ENCODE results near the gene L1CAM.
A peak's percentile ranks its signal among the peaks of the same experiment; 100 is the strongest.

Gene L1CAM

DNA sequence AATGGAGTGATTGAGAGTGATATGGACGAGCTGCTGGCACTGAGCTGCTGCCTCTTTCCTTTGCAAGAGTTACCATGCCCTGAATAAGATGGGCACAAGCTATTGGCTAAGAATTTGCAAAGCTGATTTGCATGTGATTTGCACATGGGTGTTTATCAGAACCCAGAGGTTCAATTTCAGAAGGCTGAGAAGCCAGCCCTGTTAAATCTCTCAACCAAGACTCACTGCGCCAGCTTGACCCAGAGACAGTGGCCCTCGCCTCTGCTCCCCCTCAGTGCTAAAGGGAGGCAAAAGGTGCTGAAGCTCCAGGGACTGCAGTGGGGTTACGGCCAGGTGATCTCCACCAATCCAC is 39.4 kb upstream of the L1CAM start:
- peak; percentile 42 for DNase-seq (ENCODE audit: low spot score)

DNA sequence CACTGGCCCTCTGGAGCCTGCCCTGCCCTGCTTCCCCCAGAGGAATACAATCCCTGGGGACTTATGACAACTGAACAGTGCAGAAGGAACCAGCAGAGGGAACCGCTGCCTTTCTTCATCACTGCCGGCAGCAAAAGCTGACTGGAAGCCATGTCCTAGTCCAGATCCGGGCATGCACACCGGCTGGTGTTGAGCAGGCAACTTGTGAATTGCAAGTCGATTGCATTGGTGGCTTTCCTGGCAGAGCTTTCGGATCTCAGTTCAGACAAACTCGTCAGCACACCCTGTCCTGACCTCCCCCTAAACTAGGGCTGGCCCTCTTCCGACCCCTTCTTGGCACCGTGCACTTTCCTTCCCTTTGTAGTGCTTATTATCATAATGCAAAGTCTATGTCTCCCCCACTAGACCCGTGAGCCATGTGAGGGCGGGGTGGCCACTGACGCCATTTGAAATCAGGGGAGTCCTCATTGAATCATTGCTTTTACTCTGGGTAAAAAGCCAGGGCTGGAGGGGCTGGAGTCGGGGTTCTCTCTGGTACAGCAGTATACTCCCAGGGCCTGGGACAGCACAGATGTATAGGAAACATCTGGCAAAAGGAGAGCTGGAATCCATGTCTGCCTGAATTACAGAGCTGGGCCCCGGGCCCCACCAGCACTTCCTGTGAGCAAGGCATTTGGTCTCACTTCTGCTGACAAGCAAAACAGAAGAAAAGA is 38.3 kb upstream of the L1CAM start:
- no peak for DNase-seq (ENCODE audit: low spot score)

DNA sequence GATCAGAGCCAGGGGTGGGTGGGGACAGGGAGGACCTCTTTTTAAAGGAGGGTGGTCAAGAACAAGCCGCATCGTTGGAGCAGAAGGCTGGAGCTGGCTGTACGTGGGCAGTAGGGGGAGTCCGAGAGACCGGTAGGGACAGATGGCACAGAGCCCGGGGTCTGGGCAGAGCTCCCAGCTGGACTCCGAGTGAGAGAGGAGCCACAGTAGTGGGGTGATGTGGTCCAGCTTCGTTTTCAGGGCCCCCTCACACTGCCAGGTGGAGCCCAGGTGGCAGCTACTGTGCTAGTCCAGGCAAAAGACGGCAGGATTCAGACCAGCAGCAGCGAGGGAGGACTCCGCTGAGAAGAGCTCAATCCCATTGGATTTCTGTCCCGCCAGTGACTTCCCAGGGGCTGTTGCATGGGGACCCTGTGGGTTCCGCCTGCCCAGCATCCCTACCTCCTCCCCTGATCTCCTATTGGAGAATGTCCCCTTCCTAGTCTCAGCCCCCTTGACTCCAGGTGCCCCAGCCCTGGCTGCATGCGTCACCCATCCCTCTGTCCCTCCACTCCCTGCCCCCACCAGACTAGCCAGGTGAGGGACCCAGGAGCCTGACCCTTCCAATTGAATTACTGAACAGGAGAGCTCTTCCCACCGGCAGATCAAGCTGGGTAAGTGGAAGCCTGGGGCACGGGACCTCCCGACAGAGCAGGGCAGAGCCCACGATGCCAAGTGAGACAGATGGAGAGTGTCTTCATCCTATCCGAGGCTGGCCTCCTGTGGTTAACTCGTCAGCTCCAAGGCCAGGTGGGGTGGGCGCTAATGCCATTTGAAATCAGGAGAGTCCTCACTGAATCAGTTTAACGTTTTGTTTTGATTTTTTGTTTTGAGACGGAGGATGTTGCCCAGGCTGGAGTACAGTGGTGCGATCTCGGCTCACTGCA is 37.2 kb upstream of the L1CAM start:
- no peak for DNase-seq (ENCODE audit: low spot score)

DNA sequence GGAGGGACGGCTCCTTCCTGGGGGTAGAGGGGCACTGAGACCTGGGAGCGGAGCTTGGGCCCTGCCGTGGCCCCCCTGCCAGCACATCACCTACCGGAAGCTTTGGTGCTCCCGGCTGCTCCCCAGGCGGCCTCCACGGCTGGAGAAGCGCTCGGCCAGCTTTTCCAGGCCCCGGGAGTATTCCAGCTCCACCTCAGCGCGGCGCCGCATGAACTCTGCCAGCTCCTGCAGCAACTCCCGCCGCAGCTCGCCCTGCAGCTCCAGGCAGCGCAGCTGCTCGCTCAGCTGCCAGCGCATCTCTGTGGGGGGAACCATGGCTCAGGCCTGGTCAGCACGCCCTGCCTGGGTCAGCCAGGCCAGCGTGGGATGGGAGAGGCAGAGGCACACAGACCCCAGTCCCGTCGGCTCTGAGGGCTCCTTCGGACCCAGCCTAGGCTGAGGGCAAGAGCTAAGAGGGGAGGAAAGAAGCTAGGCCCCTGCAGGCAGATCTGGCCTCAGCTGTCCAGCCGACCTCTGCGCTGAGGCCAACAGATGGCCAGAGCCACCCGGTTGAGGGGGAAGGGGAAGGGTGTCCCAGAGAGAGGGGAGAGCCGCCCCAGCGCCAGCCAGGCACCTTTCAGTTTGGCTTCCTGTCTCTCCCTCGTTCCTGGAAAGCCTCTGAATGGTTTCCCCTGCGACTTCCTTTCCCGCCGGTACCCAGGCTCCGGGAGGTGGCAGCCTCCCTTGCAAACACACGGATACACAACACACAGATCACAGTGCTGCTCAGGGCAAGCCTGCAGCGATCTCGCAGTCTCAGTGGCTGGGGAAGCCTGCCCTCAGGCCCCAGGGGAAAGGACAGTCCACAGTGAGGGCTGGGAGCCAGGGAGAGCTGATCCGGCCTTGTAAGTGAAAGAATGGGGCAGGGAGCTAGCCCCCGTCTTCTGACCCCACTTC is 35.8 kb upstream of the L1CAM start:
- no peak for DNase-seq (ENCODE audit: low spot score)

DNA sequence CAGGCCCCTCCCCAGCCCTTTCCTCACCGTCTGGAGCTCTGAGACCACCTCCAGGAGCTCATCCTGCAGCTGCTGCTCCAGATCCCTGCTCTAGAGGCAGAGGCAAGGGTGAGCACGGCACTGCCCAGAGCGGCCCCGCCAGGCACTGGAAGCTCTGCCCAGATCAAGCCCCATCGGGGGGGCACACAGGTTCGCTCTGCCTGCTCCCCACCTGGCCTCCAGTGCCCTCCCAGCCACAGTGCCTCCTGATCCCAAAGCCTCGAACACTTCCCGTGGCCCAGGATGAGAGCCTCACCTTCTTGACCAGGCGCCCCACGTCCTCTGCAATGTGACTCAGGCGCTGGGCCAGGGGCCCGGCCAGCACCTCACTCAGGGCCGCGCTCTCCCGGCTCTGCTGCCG is 35.1 kb upstream of the L1CAM start:
- DNase-seq (ENCODE audit: low spot score), result no peak

DNA sequence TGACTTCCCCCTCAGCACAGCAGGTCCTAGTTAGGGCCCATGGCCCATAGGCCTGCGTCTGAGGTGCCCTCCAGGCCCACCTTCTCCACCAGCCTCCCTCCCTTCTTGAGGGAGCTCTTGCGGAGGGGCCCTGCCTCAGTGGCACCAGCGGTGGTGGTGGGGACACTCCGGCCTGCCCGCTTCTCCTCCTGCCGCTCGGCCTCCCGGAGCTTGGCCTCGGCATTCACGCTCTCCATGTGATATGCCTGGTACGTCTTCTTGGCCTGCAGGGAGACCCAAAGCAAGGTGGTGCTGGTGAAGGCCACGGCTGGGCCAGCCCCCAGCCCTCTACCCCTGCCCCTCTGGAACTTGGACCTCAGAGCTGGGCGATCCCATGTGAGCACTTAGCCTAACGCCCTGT is 34.6 kb upstream of the L1CAM start:
- no peak for DNase-seq (ENCODE audit: low spot score)

DNA sequence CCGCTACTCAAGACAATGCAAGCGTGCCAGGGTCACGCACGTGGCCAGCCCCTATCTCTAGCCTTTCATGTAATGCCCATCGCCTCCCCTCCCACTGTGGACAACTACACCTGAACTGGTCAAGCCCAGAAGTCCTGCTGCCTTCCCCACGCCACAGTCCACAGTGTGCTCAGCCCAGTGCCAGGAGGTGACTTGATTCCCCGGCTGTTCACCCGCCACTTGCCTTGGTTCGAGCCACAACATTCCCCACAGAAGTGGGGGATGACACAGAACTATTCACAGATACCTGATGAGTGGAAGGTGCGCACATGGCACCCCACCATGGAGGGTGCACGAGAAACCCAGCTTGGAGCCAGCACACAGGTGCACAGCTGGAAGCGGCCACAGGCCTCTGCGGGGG is 33.3 kb upstream of the L1CAM start:
- no peak for DNase-seq (ENCODE audit: low spot score)

DNA sequence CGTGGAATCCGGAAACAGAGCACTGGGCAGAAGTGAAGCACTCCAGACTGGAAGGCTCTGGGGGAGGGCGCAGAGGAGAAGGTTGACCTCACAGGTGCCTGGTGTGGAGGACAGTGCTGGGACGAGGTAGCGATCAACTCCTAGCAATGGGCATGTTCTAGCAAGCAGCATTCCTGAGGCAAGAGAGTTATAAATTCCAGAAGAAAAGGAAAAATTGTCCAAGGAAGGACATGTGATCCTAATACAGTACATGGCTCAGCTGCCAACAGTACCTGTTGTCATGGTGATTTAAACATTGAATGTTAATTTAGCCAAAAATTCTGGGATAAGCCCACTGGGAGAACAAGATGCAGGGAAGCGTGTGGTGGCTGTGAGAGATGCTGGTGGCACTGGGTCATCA is 31.9 kb upstream of the L1CAM start:
- no peak for DNase-seq (ENCODE audit: low spot score)

DNA sequence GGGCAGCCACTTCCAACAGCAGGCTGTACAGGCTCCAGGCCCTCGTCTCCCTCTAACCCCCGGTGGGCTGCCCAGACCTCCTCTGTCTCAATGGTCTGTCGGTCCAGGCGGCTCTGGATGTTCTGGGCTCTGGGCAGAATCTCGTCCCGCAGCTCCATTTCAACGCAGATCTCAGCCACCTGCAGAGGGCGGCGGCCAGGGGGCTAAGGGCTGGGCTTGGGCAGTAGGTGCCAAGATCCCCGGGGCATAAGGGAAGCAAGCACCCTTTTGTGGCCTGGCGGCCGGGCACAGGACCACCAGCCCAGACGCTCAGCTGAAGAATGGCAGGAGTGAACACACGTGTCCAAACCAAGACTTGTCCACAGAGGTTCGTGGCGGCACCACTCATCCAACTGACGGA is 27.7 kb upstream of the L1CAM start:
- DNase-seq (ENCODE audit: low spot score), result no peak

DNA sequence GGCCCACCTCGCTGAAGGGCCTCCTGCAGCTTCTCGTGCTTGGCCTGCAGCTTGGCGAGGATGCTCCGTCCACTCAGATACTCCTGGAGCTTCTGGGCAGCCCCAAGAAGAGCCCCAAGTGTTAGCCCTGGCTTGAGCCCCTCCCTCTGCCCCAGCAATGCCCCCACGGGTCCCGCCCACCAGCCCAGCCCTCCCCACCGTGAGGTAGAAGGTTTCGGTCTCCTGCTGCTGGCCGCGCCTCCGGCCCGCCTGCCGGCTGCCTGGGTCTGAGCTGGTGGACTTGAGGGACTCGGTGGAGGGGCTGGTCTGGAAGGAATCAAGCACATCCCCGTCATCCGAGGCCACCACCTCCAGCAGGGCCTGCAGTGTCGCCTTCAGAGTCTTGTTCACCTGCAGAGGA is 27.2 kb upstream of the L1CAM start:
- DNase-seq (ENCODE audit: low spot score), result no peak

DNA sequence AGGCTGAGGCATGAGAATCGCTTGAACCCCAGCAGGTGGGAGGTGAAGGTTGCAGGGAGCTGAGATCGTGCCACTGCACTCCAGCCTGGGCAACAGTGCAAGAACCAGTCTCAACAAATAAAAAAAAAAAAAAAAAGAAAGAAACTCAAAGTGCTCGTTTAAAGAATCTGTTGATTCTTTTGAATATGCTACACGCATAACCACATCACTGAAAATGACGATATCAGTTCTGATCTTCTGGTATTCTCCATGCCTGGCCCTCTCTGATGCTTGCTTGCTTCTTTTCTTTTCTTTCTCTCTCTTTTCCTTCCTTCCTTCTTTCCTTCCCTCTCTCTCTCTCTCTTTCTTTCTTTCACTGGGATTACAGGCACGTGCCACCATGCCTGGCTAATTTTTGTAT is 25.8 kb upstream of the L1CAM start:
- no peak for DNase-seq (ENCODE audit: low spot score)

DNA sequence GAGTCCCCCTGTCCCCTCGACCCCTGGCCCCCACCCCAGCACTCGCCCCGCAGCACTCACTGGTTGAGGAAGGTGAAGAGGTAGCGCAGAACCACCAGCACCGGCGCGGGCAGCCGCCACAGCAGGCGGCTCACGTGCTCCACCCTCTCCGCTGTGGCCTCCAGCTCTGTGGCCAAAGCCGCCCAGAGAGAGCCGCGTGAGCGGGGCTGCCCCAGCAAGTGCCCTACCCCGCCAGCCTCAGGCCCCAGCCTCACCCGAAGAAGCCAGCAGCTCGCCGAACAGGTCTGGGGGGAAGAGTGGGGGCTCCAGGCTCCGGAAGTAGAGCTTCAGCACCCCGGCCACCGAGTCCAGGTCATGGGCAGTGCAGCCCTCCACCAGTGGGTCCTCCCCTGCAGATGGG is 24.5 kb upstream of the L1CAM start:
- DNase-seq (ENCODE audit: low spot score), result no peak

DNA sequence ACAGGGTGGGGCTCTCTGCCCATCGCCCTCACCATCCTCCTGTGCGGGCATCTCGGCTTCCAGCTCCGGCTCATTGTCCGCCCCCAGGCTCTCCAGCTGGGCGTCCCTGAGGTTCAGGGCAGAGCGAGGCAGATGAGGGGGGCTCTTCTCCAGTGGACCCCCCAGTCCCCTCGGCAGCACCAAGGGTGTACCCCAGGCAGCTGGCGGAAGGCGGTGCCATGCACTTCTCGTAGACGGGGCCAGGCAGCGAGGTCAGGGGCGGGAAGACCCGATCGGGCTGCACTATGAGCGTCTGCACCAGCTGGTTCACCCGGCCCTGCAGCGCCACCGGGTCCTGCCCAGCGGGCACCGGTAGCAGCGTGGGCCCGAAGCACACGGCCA is 24.0 kb upstream of the L1CAM start:
- no peak for DNase-seq (ENCODE audit: low spot score)

DNA sequence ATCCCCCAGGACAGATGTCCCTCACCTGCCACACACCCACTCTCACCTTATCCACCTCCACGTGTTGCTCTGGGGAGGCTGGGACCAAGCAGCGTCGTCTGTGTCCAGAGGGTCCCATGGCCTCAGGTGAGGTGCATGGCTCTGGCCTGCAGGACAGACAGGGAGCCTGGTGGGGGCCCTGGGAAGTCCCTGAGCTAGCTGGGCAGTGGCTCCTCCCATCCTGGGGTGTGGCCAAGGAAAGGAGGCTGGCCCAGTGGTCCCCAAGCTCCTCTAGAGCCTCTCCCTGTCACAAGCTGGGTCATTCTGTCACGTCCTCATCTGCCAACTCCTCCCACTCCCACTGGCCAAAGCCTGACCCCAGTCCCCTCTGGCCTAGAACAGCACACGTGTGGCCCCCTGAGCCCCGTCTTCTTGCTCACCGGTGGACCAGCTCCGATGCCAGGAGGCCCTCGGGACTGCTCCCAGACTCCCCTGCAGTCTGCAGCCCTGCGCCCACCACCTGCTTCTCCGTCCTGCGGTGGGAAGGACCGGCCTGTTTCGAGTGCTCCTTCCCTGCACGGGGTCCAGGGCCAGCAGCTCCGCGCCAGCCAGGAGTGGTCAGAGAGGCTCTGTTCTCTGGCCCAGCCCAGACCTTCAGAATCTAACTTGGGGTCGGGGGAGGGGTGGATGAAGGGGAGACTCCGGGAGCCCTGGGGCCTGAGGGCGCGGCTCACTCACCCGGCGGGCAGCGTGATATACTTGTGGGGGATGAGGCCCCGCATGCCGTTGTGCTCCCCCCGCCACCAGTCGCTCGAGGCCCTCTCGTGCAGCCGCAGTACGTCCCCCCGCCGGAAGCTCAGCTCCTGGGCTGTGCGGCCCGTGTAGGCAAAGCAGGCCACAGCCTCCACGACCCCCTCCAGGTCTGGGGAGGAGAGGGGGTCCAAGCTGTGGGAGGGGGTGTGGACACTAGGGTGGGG is 23.3 kb upstream of the L1CAM start:
- DNase-seq (ENCODE audit: low spot score), result no peak

DNA sequence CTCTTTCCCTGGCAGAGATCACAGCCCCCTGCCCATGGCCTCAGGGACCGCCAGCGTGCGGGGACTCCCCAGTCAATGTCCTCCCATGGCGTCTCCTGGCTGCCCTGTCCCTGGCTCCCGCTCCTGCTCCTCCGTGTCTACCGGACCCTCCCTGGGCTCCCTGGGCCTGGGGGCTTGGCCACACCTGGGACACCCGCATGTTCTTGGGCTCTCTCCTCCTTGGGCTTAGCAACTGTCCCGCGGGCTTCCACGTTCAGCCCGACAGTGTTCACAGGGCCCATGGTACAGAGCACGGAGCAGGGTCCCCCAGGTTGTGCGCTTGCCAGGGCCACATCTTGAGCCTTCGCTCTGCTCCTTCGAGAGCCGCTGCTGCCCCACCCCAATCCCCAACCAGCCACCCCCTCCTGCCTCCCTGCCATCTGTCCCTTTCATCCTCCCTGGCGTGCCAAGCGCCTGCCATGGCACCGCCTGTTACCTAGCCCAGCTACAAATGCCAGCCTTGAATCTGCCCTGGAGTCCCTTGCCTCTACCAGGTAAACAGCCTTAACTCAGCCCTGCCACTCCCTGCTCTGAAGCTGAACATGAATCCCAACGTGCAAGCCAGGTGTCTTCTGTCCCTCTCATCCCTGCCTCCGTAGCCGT is 22.4 kb upstream of the L1CAM start:
- no peak for DNase-seq (ENCODE audit: low spot score)

DNA sequence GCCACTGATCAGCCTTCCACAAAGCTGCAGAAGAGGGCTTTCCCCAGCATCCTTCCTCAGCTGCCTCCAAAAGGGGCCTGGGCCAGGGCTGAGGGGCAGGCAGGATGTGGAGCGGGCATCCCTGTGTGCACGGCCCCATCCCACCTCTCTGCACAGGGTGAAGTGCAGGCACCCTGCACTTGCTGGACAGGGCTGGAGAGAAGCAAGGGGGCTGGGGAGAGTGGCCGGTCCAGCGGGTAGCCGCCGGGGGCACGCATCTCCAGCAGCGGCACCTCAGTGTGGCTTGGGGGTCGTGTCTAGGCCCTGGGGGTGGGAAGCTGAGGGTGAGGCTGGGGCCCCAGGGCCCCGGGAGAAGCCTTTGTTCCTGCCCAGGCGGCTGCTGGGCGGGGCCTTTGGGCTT is 21.5 kb upstream of the L1CAM start:
- no peak for DNase-seq (ENCODE audit: low spot score)

DNA sequence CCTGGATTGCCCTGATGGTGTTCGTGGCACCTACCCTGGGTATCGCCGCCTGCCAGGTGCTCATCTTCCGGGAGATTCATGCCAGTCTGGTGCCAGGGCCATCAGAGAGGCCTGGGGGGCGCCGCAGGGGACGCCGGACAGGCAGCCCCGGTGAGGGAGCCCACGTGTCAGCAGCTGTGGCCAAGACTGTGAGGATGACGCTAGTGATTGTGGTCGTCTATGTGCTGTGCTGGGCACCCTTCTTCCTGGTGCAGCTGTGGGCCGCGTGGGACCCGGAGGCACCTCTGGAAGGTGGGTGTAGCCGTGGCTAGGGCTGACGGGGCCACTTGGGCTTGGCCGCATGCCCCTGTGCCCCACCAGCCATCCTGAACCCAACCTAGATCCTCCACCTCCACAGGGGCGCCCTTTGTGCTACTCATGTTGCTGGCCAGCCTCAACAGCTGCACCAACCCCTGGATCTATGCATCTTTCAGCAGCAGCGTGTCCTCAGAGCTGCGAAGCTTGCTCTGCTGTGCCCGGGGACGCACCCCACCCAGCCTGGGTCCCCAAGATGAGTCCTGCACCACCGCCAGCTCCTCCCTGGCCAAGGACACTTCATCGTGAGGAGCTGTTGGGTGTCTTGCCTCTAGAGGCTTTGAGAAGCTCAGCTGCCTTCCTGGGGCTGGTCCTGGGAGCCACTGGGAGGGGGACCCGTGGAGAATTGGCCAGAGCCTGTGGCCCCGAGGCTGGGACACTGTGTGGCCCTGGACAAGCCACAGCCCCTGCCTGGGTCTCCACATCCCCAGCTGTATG is 20.3 kb upstream of the L1CAM start:
- DNase-seq (ENCODE audit: low spot score), result no peak

DNA sequence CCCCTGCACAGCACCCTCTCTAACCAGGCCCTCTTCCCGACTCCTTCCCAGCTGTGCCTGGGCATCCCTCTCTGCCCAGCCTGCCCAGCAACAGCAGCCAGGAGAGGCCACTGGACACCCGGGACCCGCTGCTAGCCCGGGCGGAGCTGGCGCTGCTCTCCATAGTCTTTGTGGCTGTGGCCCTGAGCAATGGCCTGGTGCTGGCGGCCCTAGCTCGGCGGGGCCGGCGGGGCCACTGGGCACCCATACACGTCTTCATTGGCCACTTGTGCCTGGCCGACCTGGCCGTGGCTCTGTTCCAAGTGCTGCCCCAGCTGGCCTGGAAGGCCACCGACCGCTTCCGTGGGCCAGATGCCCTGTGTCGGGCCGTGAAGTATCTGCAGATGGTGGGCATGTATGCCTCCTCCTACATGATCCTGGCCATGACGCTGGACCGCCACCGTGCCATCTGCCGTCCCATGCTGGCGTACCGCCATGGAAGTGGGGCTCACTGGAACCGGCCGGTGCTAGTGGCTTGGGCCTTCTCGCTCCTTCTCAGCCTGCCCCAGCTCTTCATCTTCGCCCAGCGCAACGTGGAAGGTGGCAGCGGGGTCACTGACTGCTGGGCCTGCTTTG is 19.6 kb upstream of the L1CAM start:
- no peak for DNase-seq (ENCODE audit: low spot score)

Data from germinal center (tissue), 1 donor.